PFSK-1 (cell line): Measurements from ENCODE around the gene SOX5.

Source experiments
- FOXP2 ChIP-seq: optimal IDR thresholded peaks from 2 replicates; pipeline ENCODE3; 2011; ENCODE audit warnings: borderline replicate concordance, control low read depth, inconsistent platforms; ENCODE audit not compliant: insufficient read depth; ENCODE audit errors: extremely low read length, extremely low read depth
- POLR2AphosphoS5 ChIP-seq: IDR thresholded peaks from 2 replicates; pipeline ENCODE4 v1.6.1; 2012; ENCODE audit warnings: low read depth, mild to moderate bottlenecking, control low read depth, low read length, moderate library complexity
- REST ChIP-seq, 2 experiments: IDR thresholded peaks; 2 replicates each; pipeline versions ENCODE4 v1.6.1 to v1.8.0; 2011 to 2012; ENCODE audit warnings: low read depth in 2 of 2, low read length in 2 of 2, control low read depth in 1 of 2, inconsistent platforms in 1 of 2, mild to moderate bottlenecking in 1 of 2, moderate library complexity in 1 of 2; ENCODE audit not compliant: insufficient read depth in 1 of 2
- SIN3A ChIP-seq: IDR thresholded peaks from 2 replicates; pipeline ENCODE4 v1.6.1; 2012; ENCODE audit warnings: mild to moderate bottlenecking, low read length, moderate library complexity, borderline replicate concordance; ENCODE audit not compliant: insufficient read depth
- TAF1 ChIP-seq: IDR thresholded peaks from 2 replicates; pipeline ENCODE4 v1.6.1; 2012; ENCODE audit warnings: low read length, control low read depth, borderline replicate concordance; ENCODE audit not compliant: insufficient read depth

DNA sequence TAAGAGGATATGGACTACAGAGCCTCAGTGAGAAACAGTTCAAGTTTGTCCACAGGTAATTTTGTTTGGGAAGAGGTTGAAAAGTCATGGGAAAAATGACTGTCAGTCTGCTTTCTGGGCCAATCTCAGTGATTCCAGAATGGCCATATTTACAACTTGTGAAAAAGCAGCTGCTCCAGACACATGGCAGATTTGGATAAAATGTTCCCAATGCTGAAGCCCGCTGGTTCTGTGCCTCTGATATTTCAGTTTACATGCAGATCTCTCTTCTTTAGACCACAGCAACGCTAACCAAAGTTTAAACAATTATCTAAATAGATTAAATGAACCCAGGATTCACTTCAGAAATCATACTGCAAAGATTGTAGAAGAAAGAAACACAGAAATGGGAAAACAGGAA lies 222.8 kb downstream of the SOX5 start:
- TF ChIP-seq REST (IDR thresholded peaks at IDR 0.05; ENCODE audit: insufficient read depth in 1 of 2, low read depth in 2 of 2, low read length in 2 of 2) (no peak), SIN3A (no peak), POLR2AphosphoS5 (no peak), TAF1 (no peak), FOXP2 (no peak)
